Activated CD4-positive, alpha-beta T cell treated with anti-CD3 and anti-CD28 coated beads, Interleukin-2, amount 50 U/mL, for 4 hours (primary cell): ENCODE data around the gene USP10.

Experiments
- DNase-seq, 2 experiments: peaks; one replicate each; pipeline ENCODE4 v3.0.0-alpha.2; 2020

Gene USP10

GRCh38 chr16:84753412-84754326 lies 53.9 kb downstream of the USP10 start:
- DNase-seq = no peak

- DNase-seq = peak; percentile 51 to 52
These were observed 54.6 kb downstream of the USP10 start for GRCh38 chr16:84754353-84754856.

- DNase-seq = no peak
These were observed 55.3 kb downstream of the USP10 start for GRCh38 chr16:84754956-84755672.

- DNase-seq = no peak
These were observed 57.0 kb downstream of the USP10 start for GRCh38 chr16:84756830-84757229.

GRCh38 chr16:84758627-84759026 lies 58.8 kb downstream of the USP10 start:
- DNase-seq = no peak

GRCh38 chr16:84759061-84759460 lies 59.3 kb downstream of the USP10 start:
- DNase-seq = no peak

GRCh38 chr16:84759906-84760305 lies 60.1 kb downstream of the USP10 start:
- DNase-seq = no peak

GRCh38 chr16:84761448-84762368 lies 61.9 kb downstream of the USP10 start:
- no peak for DNase-seq

GRCh38 chr16:84763164-84763563 lies 63.4 kb downstream of the USP10 start:
- no peak for DNase-seq

GRCh38 chr16:84763629-84764028 lies 63.8 kb downstream of the USP10 start:
- no peak for DNase-seq

GRCh38 chr16:84764970-84765369 lies 65.2 kb downstream of the USP10 start:
- no peak for DNase-seq

GRCh38 chr16:84765616-84766580 lies 66.1 kb downstream of the USP10 start:
- no peak for DNase-seq

GRCh38 chr16:84766978-84767773 lies 67.4 kb downstream of the USP10 start:
- no peak for DNase-seq

- no peak for DNase-seq
These were observed 68.4 kb downstream of the USP10 start for GRCh38 chr16:84768061-84768807.

- DNase-seq = no peak
These were observed 69.0 kb downstream of the USP10 start for GRCh38 chr16:84768808-84769197.

- DNase-seq = no peak
These were observed 69.6 kb downstream of the USP10 start for GRCh38 chr16:84769416-84769815.

GRCh38 chr16:84773312-84773711 lies 73.5 kb downstream of the USP10 start:
- no peak for DNase-seq

GRCh38 chr16:84774810-84775209 lies 75.0 kb downstream of the USP10 start:
- no peak for DNase-seq

- no peak for DNase-seq
These were observed 75.5 kb downstream of the USP10 start for GRCh38 chr16:84775262-84775810.

- no peak for DNase-seq
These were observed 77.6 kb downstream of the USP10 start for GRCh38 chr16:84777435-84777834.
